PC-9 (cell line): ENCODE results near the gene ZNF268.

ENCODE experiments used
- CTCF ChIP-seq: fragments of 200-600 bp; sonication (generic); conservative IDR thresholded peaks from 2 replicates; pipeline ENCODE4 v1.6.1; 2017; ENCODE audit warnings: mixed run types, antibody characterized with exemption, mild to moderate bottlenecking, moderate library complexity
- EZH2 ChIP-seq: fragments of 200-600 bp; sonication (generic); IDR thresholded peaks from 2 replicates; pipeline ENCODE4 v1.8.0; 2017; ENCODE audit warnings: antibody characterized with exemption, low read depth

GRCh38 chr12:133174901-133175300 lies 6.4 kb upstream of the ZNF268 start:
- TF ChIP-seq EZH2 = no peak
- TF ChIP-seq CTCF = no peak
